ENCODE data around the gene PALM. TPM values are rescaled to one million over a fixed set of nuclear protein-coding genes. Genes with fewer than 3 reads are reported as not detected.

The PALM gene
- polyA plus RNA-seq, 1 donor from 2014 or later, result 74.8 TPM

- Histone ChIP-seq H3K27me3 (ENCODE audit: insufficient read depth, low read depth, low read length) (no peaks in the 10 kb centered on the region), H3K36me3 (ENCODE audit: insufficient read depth, low read length) (no peaks in the 10 kb centered on the region), H4K20me1 (ENCODE audit: insufficient read depth) (no peaks in the 10 kb centered on the region), H3F3A (ENCODE audit: insufficient read depth, low read length, poor library complexity, severe bottlenecking) (no peaks in the 10 kb centered on the region), H3K9ac (ENCODE audit: low read length) (no peak overlapping the region), H3K9me2 (ENCODE audit: insufficient read depth, low read length) (no peaks in the 10 kb centered on the region), H3K4me3 (ENCODE audit: low read length) (no peak overlapping the region), H2AFZ (ENCODE audit: low read depth, low read length) (no peak overlapping the region), H3K4me2 (ENCODE audit: low read length) (no peak overlapping the region), H3K79me2 (replicated peaks; ENCODE audit: insufficient read depth, low read length) (no peaks in the 10 kb centered on the region), H3K9me3 (ENCODE audit: low read length) (no peaks in the 10 kb centered on the region), H3K27ac (ENCODE audit: low read length) (no peak overlapping the region)
- TF ChIP-seq EP300 (conservative IDR thresholded peaks at IDR 0.05; ENCODE audit: poor library complexity, severe bottlenecking) (no peak), RAD21 (conservative IDR thresholded peaks at IDR 0.05) (no peak), POLR2AphosphoS5 (IDR thresholded peaks at IDR 0.05) (no peak), MXI1 (conservative IDR thresholded peaks at IDR 0.05; ENCODE audit: poor library complexity, severe bottlenecking) (no peak), REST (IDR thresholded peaks at IDR 0.05; ENCODE audit: borderline replicate concordance) (no peak), SMC3 (conservative IDR thresholded peaks at IDR 0.05; ENCODE audit: poor library complexity) (no peak), CTCF (IDR thresholded peaks at IDR 0.05; ENCODE audit: poor library complexity, severe bottlenecking) (no peak), EZH2 (IDR thresholded peaks at IDR 0.05; ENCODE audit: borderline replicate concordance, insufficient read depth, low read length, poor library complexity, severe bottlenecking) (no peak), TAF1 (IDR thresholded peaks at IDR 0.05; ENCODE audit: low read depth) (no peak)
Observed at GRCh38 chr19:682678-683320, 25.9 kb upstream of the PALM start.

GRCh38 chr19:685454-685931, 23.2 kb upstream of the PALM start:
- H3K9ac ChIP-seq (ENCODE audit: low read length), result no peak overlapping the region
- TF ChIP-seq MXI1 (conservative IDR thresholded peaks at IDR 0.05; ENCODE audit: poor library complexity, severe bottlenecking) (no peak), CTCF (IDR thresholded peaks at IDR 0.05; ENCODE audit: poor library complexity, severe bottlenecking) (no peak), REST (IDR thresholded peaks at IDR 0.05; ENCODE audit: borderline replicate concordance) (no peak), SMC3 (conservative IDR thresholded peaks at IDR 0.05; ENCODE audit: poor library complexity) (no peak), EZH2 (IDR thresholded peaks at IDR 0.05; ENCODE audit: borderline replicate concordance, insufficient read depth, low read length, poor library complexity, severe bottlenecking) (no peak), POLR2AphosphoS5 (IDR thresholded peaks at IDR 0.05) (no peak), EP300 (conservative IDR thresholded peaks at IDR 0.05; ENCODE audit: poor library complexity, severe bottlenecking) (no peak), TAF1 (IDR thresholded peaks at IDR 0.05; ENCODE audit: low read depth) (no peak), RAD21 (conservative IDR thresholded peaks at IDR 0.05) (no peak)

More at GRCh38 chr19:685454-685931, 23.2 kb upstream of the PALM start:
- H3K9me3 ChIP-seq (ENCODE audit: low read length), result no peaks in the 10 kb centered on the region
- no peak overlapping the region for H3K4me3 ChIP-seq (ENCODE audit: low read length)
- no peaks in the 10 kb centered on the region for H3K9me2 ChIP-seq (ENCODE audit: insufficient read depth, low read length)
- no peaks in the 10 kb centered on the region for H4K20me1 ChIP-seq (ENCODE audit: insufficient read depth)
- no peak overlapping the region for H3K27ac ChIP-seq (ENCODE audit: low read length)
- no peaks in the 10 kb centered on the region for H3K36me3 ChIP-seq (ENCODE audit: insufficient read depth, low read length)
- H3K4me2 ChIP-seq (ENCODE audit: low read length), result no peak overlapping the region
- no peaks in the 10 kb centered on the region for H3K27me3 ChIP-seq (ENCODE audit: insufficient read depth, low read depth, low read length)
- no peak overlapping the region for H2AFZ ChIP-seq (ENCODE audit: low read depth, low read length)
- no peaks in the 10 kb centered on the region for H3F3A ChIP-seq (ENCODE audit: insufficient read depth, low read length, poor library complexity, severe bottlenecking)
- no peaks in the 10 kb centered on the region for H3K79me2 ChIP-seq (replicated peaks; ENCODE audit: insufficient read depth, low read length)
